Amygdala (tissue), 56 donors: Measurements from ENCODE around the gene PAEP.
"Not testable (repeated sequence)": the region's sequence is repeated elsewhere in the genome, so short reads cannot be mapped to it uniquely, and the experiment has no call there.

Experiments used
- DNase-seq, 56 donors: peaks; one replicate each; lab custom pipeline; 2025; lab: John Stamatoyannopoulos, UW

Gene PAEP

GRCh38 chr9:135549478-135550343 lies 11.8 kb upstream of the PAEP start:
- DNase-seq: not testable (repeated sequence)

- DNase-seq: no peak
Measured at GRCh38 chr9:135550344-135550918, 11.1 kb upstream of the PAEP start.

- DNase-seq: no peak
Measured at GRCh38 chr9:135551031-135551430, 10.5 kb upstream of the PAEP start.

GRCh38 chr9:135551456-135551855 lies 10.1 kb upstream of the PAEP start:
- DNase-seq: no peak

GRCh38 chr9:135552021-135552697 lies 9.4 kb upstream of the PAEP start:
- no peak for DNase-seq

GRCh38 chr9:135552698-135553171 lies 8.8 kb upstream of the PAEP start:
- DNase-seq: no peak

- DNase-seq: no peak
Measured at GRCh38 chr9:135554718-135555117, 6.8 kb upstream of the PAEP start.

GRCh38 chr9:135555203-135555602 lies 6.4 kb upstream of the PAEP start:
- no peak for DNase-seq

- no peak for DNase-seq
Measured at GRCh38 chr9:135555910-135556309, 5.6 kb upstream of the PAEP start.

- no peak for DNase-seq
Measured at GRCh38 chr9:135559606-135560005, 1.9 kb upstream of the PAEP start.

GRCh38 chr9:135562235-135562745 lies 734 bp downstream of the PAEP start:
- DNase-seq: no peak

- DNase-seq: no peak
Measured at GRCh38 chr9:135563039-135563476, 1.5 kb downstream of the PAEP start.

- no peak for DNase-seq
Measured at GRCh38 chr9:135563858-135564257, 2.3 kb downstream of the PAEP start.

GRCh38 chr9:135565141-135565628 lies 3.6 kb downstream of the PAEP start:
- no peak for DNase-seq

GRCh38 chr9:135565636-135566035 lies 4.1 kb downstream of the PAEP start:
- DNase-seq: no peak

- DNase-seq: no peak
Measured at GRCh38 chr9:135566552-135566951, 5.0 kb downstream of the PAEP start.

GRCh38 chr9:135567311-135567710 lies 5.8 kb downstream of the PAEP start:
- DNase-seq: no peak

GRCh38 chr9:135568026-135568425 lies 6.5 kb downstream of the PAEP start:
- no peak for DNase-seq

- no peak for DNase-seq
Measured at GRCh38 chr9:135570456-135570855, 8.9 kb downstream of the PAEP start.

GRCh38 chr9:135572233-135572632 lies 10.7 kb downstream of the PAEP start:
- no peak for DNase-seq

- DNase-seq: no peak
Measured at GRCh38 chr9:135573124-135573523, 11.6 kb downstream of the PAEP start.
